Stimulated activated CD4-positive, alpha-beta T cell treated with anti-CD3 and anti-CD28 coated beads, Interleukin-12 subunit alpha, Interleukin-12 subunit beta, amount 100 ng/mL, for 24 hours (primary cell): ENCODE results near the gene PTPRT.

Source experiments
- DNase-seq, 2 experiments: peaks; one replicate each; pipeline ENCODE4 v3.0.0-alpha.2; 2020; ENCODE audit warnings: low read depth in 2 of 2

The PTPRT gene

GRCh38 chr20:42634156-42634555 is 555.5 kb downstream of the PTPRT start:
- no peak for DNase-seq

DNA sequence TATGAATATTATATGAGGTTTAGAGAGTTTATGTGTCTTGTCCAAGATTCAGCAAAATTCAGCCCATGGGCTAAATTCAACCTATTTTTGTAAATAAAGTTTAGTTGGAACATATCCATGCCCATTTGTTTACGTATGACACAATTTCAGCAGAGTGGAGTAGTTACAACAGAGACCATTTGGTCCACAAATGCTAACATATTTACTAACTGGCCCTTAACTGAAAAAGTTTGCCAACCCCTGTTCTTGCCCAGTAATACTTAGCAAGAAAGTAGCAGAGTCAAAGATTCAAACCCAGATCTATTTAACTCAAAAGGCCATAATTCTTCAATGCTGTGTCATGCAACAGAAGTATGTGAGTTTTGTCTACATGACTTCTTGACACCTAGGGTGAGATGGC is 561.0 kb downstream of the PTPRT start:
- DNase-seq: no peak

- DNase-seq: no peak
These were observed 576.6 kb downstream of the PTPRT start for GRCh38 chr20:42613076-42613475.

GRCh38 chr20:42611889-42612837 is 577.5 kb downstream of the PTPRT start:
- no peak for DNase-seq

DNA sequence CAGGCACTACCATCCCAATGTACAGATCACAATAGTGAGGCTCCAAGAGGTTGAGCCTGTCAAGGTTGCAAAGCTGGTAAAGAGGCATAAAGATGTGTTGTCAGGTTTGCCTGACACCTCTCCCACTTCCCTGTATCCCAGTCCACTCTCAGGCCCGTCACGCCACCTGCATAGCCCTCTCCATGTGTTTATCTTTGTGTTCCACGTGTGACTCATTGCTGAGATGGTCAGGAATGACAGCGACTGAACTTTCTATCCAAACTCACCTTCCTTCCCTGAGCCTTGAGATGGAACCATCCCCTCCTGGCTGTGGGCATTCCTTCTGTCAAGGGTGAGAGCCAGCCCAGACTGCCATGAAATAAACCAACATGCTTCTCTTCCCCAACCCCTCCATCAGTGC is 578.3 kb downstream of the PTPRT start:
- DNase-seq: no peak

- DNase-seq: no peak
These were observed 579.6 kb downstream of the PTPRT start for GRCh38 chr20:42610070-42610469.

- DNase-seq: no peak
These were observed 580.1 kb downstream of the PTPRT start for GRCh38 chr20:42609618-42610017.

DNA sequence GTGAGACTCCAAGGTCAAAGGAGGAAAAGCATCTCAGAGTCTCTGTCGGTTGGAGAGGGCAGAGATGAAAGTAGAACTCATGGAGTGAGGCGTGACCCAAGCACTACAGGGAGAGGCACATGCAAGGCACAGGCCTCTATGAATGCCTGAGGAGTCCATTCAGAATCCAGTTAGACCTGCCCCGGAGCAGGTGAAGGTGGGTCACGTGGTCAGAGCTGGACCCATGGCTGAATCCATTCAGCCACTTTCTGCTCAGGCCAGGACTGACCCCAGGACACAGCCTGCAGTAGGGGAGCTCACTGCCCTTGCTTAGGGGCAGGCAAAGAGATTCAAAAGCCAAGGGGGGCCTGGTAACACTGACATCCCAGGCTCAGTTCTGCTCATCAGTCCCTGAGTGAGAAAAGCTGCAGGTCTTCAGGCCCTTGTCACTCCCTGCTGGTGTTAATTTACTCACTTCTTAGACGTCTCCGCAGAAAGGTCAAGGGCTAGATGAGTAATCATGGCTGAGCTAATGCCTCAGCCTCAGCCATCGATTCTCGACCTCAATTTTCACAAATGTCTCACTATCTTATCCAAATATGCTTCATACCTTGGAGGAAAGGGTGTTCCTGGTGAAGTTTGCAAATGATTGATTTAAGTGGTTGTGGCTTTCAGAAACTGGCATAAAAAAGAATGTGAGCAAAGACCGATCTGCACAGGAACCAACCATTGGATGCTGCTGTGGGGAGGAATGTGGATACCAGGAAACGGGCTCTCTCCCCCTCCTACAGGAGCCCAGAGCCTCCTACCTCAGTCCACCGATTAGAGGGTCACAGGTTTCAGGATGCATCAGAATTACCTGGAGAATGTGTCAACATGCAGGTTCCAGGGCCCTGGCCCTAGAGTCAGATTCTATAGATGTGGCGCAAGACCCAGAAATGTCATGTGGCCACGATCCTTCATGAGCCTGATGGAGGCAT is 584.4 kb downstream of the PTPRT start:
- no peak for DNase-seq

- no peak for DNase-seq
These were observed 586.1 kb downstream of the PTPRT start for GRCh38 chr20:42603655-42604054.

GRCh38 chr20:42598581-42598980 is 591.1 kb downstream of the PTPRT start:
- DNase-seq: no peak

GRCh38 chr20:42595625-42596024 is 594.1 kb downstream of the PTPRT start:
- no peak for DNase-seq

GRCh38 chr20:42594659-42595058 is 595.0 kb downstream of the PTPRT start:
- DNase-seq: no peak

GRCh38 chr20:42594011-42594410 is 595.7 kb downstream of the PTPRT start:
- no peak for DNase-seq

GRCh38 chr20:42589976-42590639 is 599.6 kb downstream of the PTPRT start:
- DNase-seq: no peak

DNA sequence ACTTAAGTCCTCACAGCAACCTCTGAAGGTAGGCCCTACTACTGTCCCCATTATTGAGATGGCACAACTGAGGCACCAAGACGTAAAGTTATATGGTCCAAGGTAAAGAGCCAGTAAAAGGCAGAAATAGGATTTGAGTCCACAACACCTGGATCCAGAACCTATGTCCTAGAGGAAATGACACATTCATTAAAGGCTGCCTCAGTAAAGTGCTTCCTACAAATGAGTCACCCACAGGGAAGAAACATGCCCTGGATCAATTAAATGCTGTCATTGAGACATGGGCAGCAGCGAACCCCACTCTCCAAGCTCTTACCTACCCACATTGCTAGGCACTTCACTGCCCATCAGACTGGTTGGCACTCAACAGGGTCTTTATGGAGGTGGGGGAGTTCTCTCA is 600.9 kb downstream of the PTPRT start:
- DNase-seq: no peak

- DNase-seq: no peak
These were observed 602.3 kb downstream of the PTPRT start for GRCh38 chr20:42587427-42587826.

- DNase-seq: no peak
These were observed 608.4 kb downstream of the PTPRT start for GRCh38 chr20:42581311-42581710.

GRCh38 chr20:42576167-42576566 is 613.5 kb downstream of the PTPRT start:
- DNase-seq: no peak

GRCh38 chr20:42572320-42573016 is 617.2 kb downstream of the PTPRT start:
- no peak for DNase-seq

DNA sequence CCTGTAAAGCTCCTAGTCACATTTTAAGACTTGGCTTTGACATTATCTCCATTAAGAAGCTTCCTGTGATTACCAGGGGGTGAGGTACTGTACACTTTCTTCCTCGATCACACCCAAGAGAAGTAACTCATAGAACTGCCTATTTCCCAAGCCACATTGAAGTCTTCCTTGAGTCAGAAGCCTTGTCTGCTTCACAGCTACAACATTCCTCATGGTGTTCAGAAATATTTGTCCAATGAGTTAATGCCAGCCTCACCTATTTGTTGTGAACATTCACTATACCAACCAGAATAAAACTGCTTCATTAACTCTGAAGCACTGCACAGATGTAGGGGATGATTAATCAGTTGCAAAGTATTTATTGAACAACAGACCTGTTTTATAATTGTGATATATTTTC is 622.3 kb downstream of the PTPRT start:
- no peak for DNase-seq

DNA sequence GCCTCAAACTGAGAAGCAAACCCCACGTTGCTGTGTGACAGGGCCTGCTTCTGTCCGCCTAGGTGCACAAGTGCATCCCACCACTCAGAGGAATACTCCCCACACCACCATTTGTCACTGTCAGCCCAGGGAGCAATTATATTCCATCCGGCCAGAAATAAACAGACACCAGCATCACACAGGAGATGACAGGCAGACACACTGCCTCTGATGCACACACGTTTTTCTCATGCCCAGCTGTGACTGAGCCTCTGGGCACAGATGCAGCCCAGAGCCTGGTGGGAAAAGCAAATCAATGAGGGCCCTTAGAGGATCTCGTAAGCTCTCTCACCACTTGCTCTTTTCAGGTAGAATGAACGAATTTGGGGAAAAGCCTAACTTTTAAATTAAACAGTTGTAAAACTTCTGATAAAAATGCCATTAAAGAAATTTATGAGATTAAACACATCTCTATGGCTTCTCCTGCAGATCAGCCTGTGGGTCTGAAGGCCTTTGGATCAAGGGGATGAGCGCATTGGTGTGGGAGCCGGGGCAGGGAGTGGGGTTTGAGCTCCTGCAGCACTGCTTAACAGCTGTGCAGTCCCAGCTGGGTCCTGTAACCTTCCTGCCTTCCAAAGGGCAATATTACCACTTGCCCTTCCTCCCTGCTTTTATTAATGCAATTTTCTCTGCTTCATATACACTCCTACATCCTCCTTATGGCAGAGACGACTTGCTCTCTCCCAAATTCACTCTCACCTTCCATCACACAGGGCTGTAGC is 624.3 kb downstream of the PTPRT start:
- no peak for DNase-seq
